Fibroblast of villous mesenchyme (primary cell): ENCODE data around the gene HDX. TPM values are rescaled to one million over a fixed set of nuclear protein-coding genes. Genes with fewer than 3 reads are reported as not detected.
"Not testable (repeated sequence)": the region's sequence is repeated elsewhere in the genome, so short reads cannot be mapped to it uniquely, and the experiment has no call there.

ENCODE experiments used
- DNase-seq: peaks from one replicate; pipeline ENCODE4 v3.0.0-alpha.2; 2010; ENCODE audit warnings: low read depth
- H3K4me3 ChIP-seq: 2 replicates; pipeline ENCODE4 v1.5.1; 2011; ENCODE audit warnings: low read depth, mild to moderate bottlenecking, low read length
- CTCF ChIP-seq: IDR thresholded peaks from 2 replicates; pipeline ENCODE4 v1.5.1; 2012; ENCODE audit warnings: low read depth, mild to moderate bottlenecking, low read length; ENCODE audit not compliant: insufficient read depth
- small RNA-seq: library from RNA; depleted of rRNA; stranded (forward); fragments of <200 nt; gene quantifications from one replicate; pipeline ENCODE3, GENCODE V24; 2012
- total RNA-seq: library from RNA; depleted of rRNA; stranded (reverse); fragments of >200 nt; gene quantifications from 2 replicates; pipeline ENCODE4 v1.2.3, GENCODE V29; 2012

Gene HDX
- total RNA-seq, 1 donor: 9.9 TPM

- DNase-seq: no peak
- H3K4me3 ChIP-seq: no peak overlapping the region
- no peak for TF ChIP-seq CTCF
These were observed 183.6 kb downstream of the HDX start for GRCh38 chrX:84318661-84319060.

- H3K4me3 ChIP-seq: not testable (repeated sequence)
These were observed 186.3 kb downstream of the HDX start for GRCh38 chrX:84315946-84316345.

More at GRCh38 chrX:84315946-84316345, 186.3 kb downstream of the HDX start:
- not testable (repeated sequence) for DNase-seq

Small RNA genes within 50 kb of the gene (small RNA-seq; reads per million reads assigned to genes)
- not detected for gene AL450471.1
